Spinal cord (tissue), 10 donors: ENCODE measurements around the gene ABCD3. TPM values are rescaled to one million over a fixed set of nuclear protein-coding genes. Genes with fewer than 3 reads are reported as not detected.

Experiments
- DNase-seq, 6 donors: peaks; one replicate each; pipeline versions ENCODE4 v3.0.0 to v3.0.0-alpha.2; 2013 to 2015; ENCODE audit warnings: low spot score in 6 of 6, low read depth in 4 of 6
- H3K27ac ChIP-seq: one replicate; pipeline ENCODE4 v1.5.1; 2013; ENCODE audit warnings: low read depth, low read length, control low read depth
- H3K27me3 ChIP-seq: one replicate; pipeline ENCODE4 v1.6.1; 2013; ENCODE audit warnings: low read length; ENCODE audit not compliant: control insufficient read depth, insufficient read depth
- H3K36me3 ChIP-seq: one replicate; pipeline ENCODE4 v1.6.1; 2013; ENCODE audit warnings: low read length; ENCODE audit not compliant: control insufficient read depth, insufficient read depth
- H3K4me1 ChIP-seq: one replicate; pipeline ENCODE4 v1.6.1; 2013; ENCODE audit warnings: low read length; ENCODE audit not compliant: control insufficient read depth, insufficient read depth
- H3K4me3 ChIP-seq: one replicate; pipeline ENCODE4 v1.5.1; 2013; ENCODE audit warnings: low read depth, low read length, control low read depth
- H3K9me3 ChIP-seq: one replicate; pipeline ENCODE4 v1.6.1; 2013; ENCODE audit warnings: low read length; ENCODE audit not compliant: control insufficient read depth, insufficient read depth
- WGBS: methylation state at CpG from one replicate; pipeline ENCODE4 v1.1.5; 2013; ENCODE audit warnings: missing lambda C conversion rate; ENCODE audit not compliant: insufficient coverage; 5-methylcytosine and 5-hydroxymethylcytosine counted together
- polyA plus RNA-seq, 2 donors: library from polyadenylated mRNA; unstranded; fragments of 120-200 nt; gene quantifications; one replicate each; pipeline ENCODE4 v1.2.1, GENCODE V29; 2013; ENCODE audit not compliant: insufficient read length in 2 of 2
- total RNA-seq, 2 donors: library from RNA; depleted of rRNA in 1 of 2; stranded (reverse); fragments of 120-200 nt in 1 of 2; fragments of >200 nt in 1 of 2; gene quantifications; one replicate each; pipeline versions ENCODE4 v1.2.3 to v1.2.4, GENCODE V29; 2013 to 2014
- donor health status: healthy.

The ABCD3 gene
- total and polyA plus RNA-seq, 4 donors, result 52.9 to 95.5 (median 61.0) TPM

DNA sequence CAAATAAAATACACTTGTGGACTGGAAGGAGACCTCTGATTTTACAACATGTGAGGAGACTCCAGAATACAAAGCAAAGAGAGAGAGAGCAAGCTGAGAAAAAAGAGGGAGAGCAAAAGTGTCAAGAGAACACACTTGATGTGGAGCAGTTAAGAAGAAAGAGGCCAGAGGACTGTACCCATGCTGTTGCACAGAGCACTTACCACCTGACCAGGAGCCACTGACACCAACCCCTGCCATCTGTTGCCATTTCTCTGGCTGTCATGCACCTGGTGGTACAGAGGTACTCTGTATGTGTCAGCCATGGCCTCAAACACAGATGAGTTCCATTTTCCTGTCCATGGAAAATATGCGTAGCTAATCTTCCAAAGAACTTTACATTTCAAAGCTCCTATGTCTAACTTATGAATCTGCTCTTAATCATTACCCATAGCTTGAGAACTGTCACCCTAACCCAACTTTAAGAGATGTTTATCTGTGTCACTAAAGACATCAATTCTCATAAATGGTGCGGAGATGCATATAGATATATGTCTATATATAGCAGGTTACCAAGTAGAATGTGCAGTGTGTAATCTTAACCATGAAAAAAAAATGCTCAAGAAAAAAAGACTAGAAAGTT lies 32.8 kb upstream of the ABCD3 start:
- no peak for DNase-seq
- Histone ChIP-seq H3K27ac (no peak overlapping the region), H3K36me3 (no peaks in the 10 kb centered on the region), H3K4me3 (no peak overlapping the region), H3K4me1 (no peaks in the 10 kb centered on the region), H3K27me3 (no peaks in the 10 kb centered on the region), H3K9me3 (no peaks in the 10 kb centered on the region)
- WGBS, result 100% methylated on average over 1 of the region's 2 CpGs

DNA sequence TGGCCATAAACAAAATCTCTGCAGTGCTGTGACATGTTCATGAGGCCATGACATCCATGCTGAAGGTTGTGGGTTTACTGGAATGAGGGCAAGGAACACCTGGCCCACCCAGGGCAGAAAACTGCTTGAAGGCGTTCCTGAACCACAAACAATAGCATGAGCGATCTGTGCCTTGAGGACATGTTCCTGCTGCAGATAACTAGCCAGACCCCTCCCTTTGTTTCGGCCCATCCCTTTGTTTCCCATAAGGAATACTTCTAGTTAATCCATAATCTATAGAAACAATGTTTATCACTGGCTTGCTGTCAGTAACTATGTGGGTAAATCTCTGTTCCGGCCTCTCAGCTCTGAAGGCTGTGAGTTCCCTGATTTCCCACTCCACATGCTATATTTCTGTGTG lies 28.9 kb upstream of the ABCD3 start:
- Histone ChIP-seq H3K27ac (no peak overlapping the region), H3K36me3 (no peaks in the 10 kb centered on the region), H3K9me3 (no peaks in the 10 kb centered on the region), H3K4me1 (no peaks in the 10 kb centered on the region), H3K4me3 (no peak overlapping the region), H3K27me3 (no peaks in the 10 kb centered on the region)
- WGBS, result 100% methylated on average over 1 of the region's 4 CpGs
- no peak for DNase-seq

- no peak for DNase-seq
- no peaks in the 10 kb centered on the region for H3K36me3 ChIP-seq
- H3K4me3 ChIP-seq, result no peak overlapping the region
- WGBS, result 100% methylated on average over 1 of the region's 1 CpG
- no peaks in the 10 kb centered on the region for H3K27me3 ChIP-seq
- H3K27ac ChIP-seq, result no peak overlapping the region
- H3K9me3 ChIP-seq, result no peaks in the 10 kb centered on the region
- H3K4me1 ChIP-seq, result no peaks in the 10 kb centered on the region
Observed at GRCh38 chr1:94394247-94394646, 23.9 kb upstream of the ABCD3 start.

- no peak for DNase-seq
- no peaks in the 10 kb centered on the region for H3K4me1 ChIP-seq
- 50% methylated on average over 1 of the region's 3 CpGs for WGBS
- H3K27me3 ChIP-seq, result no peaks in the 10 kb centered on the region
- no peak overlapping the region for H3K27ac ChIP-seq
- no peak overlapping the region for H3K4me3 ChIP-seq
- H3K36me3 ChIP-seq, result no peaks in the 10 kb centered on the region
- no peaks in the 10 kb centered on the region for H3K9me3 ChIP-seq
Observed at GRCh38 chr1:94395231-94395630, 23.0 kb upstream of the ABCD3 start.

DNA sequence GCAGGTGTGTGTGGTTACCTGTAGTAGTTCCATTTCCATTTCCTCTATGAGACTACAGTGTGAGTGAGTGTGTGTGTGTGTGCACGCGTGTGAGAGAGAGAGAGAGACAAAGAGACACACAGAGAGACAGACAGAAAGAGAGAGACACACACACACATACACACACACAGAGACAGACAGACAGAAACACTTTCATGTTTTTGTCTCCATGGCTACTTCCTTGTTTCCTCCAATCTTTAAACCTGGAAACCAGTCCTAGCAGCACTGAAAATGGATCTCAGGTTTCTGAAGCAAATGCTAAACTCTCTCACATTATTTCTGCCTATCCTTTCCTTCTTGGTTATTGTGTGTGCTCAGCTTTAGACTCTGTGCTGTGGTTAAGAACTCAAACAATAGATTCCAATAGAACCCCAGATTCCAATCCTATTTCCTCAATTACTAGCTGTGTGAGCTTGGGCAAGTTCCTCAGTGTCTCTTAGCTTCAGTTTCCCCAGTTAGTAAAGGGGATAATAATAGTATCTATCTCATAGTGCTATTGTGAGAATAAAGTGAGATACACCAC lies 22.4 kb upstream of the ABCD3 start:
- Histone ChIP-seq H3K9me3 (no peaks in the 10 kb centered on the region), H3K36me3 (no peaks in the 10 kb centered on the region), H3K4me3 (no peak overlapping the region), H3K27ac (no peak overlapping the region), H3K4me1 (no peaks in the 10 kb centered on the region), H3K27me3 (no peaks in the 10 kb centered on the region)
- DNase-seq, result no peak
- no CpG with 5 or more reads among the region's 2 CpGs for WGBS

GRCh38 chr1:94396356-94397010 lies 21.7 kb upstream of the ABCD3 start:
- H3K9me3 ChIP-seq, result no peaks in the 10 kb centered on the region
- H3K36me3 ChIP-seq, result no peaks in the 10 kb centered on the region
- no peak overlapping the region for H3K27ac ChIP-seq
- H3K27me3 ChIP-seq, result no peaks in the 10 kb centered on the region
- DNase-seq, result peak in 2 of 6 donors; percentile 11 to 73
- no peak overlapping the region for H3K4me3 ChIP-seq
- H3K4me1 ChIP-seq, result no peaks in the 10 kb centered on the region
- 17% methylated on average over 1 of the region's 11 CpGs for WGBS

GRCh38 chr1:94398356-94398755 lies 19.8 kb upstream of the ABCD3 start:
- Histone ChIP-seq H3K4me3 (no peak overlapping the region), H3K9me3 (no peaks in the 10 kb centered on the region), H3K27me3 (no peaks in the 10 kb centered on the region), H3K27ac (no peak overlapping the region), H3K36me3 (no peaks in the 10 kb centered on the region), H3K4me1 (no peaks in the 10 kb centered on the region)
- no CpG with 5 or more reads among the region's 5 CpGs for WGBS
- DNase-seq, result no peak

GRCh38 chr1:94399453-94399852 lies 18.7 kb upstream of the ABCD3 start:
- Histone ChIP-seq H3K4me1 (no peaks in the 10 kb centered on the region), H3K27ac (no peak overlapping the region), H3K36me3 (no peaks in the 10 kb centered on the region), H3K9me3 (no peaks in the 10 kb centered on the region), H3K4me3 (no peak overlapping the region), H3K27me3 (no peaks in the 10 kb centered on the region)
- no peak for DNase-seq
- WGBS, result no CpG with 5 or more reads among the region's 3 CpGs

- Histone ChIP-seq H3K36me3 (no peaks in the 10 kb centered on the region), H3K27ac (no peak overlapping the region), H3K9me3 (no peaks in the 10 kb centered on the region), H3K27me3 (no peaks in the 10 kb centered on the region), H3K4me3 (no peak overlapping the region), H3K4me1 (no peaks in the 10 kb centered on the region)
- DNase-seq, result no peak
- WGBS, result no CpG with 5 or more reads among the region's 4 CpGs
Observed at GRCh38 chr1:94401206-94401605, 17.0 kb upstream of the ABCD3 start.

DNA sequence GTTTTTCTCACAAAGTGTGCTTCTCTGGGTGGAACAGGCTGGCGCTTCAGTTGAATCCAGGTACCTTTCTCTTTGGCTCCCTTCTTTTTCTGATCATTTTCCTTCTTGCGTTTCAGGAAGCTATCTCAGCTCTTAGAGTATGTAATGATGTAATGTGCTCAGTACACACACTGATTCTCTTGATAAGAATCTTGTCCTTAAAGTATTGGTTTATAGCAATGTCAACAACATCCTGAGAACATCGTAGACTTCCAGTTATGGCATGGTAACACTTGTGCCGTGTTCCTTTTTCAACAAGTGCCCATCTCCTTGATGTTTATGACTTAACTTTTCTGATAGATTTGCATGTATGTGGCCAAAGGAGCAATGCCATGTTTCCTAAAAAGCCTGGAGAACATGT lies 11.7 kb upstream of the ABCD3 start:
- WGBS, result no CpG with 5 or more reads among the region's 4 CpGs

More for the DNA sequence above, 11.7 kb upstream of the ABCD3 start:
- Histone ChIP-seq H3K27ac (no peak overlapping the region), H3K36me3 (no peaks in the 10 kb centered on the region), H3K9me3 (no peaks in the 10 kb centered on the region), H3K4me1 (no peaks in the 10 kb centered on the region), H3K27me3 (no peaks in the 10 kb centered on the region), H3K4me3 (no peak overlapping the region)
- DNase-seq, result no peak
